ENCODE measurements around the gene ATP1B2. TPM values are rescaled to one million over a fixed set of nuclear protein-coding genes. Genes with fewer than 3 reads are reported as not detected.

ATP1B2 gene
- total and polyA plus RNA-seq, 2 experiments from 2014 or later: not detected

GRCh38 chr17:7655541-7655840, 4.8 kb downstream of the ATP1B2 start:
- Histone ChIP-seq H3K9me3 (ENCODE audit: low read depth) (no peaks in the 10 kb centered on the region), H3K4me1 (ENCODE audit: insufficient read depth) (no peaks in the 10 kb centered on the region; the same call in 1 of the 2 replicates), H3K27ac (no peak overlapping the region), H3K36me3 (ENCODE audit: low read depth) (no peaks in the 10 kb centered on the region), H3K27me3 (replicated peaks; ENCODE audit: insufficient read depth) (peaks cover 35% of the 10 kb centered on the region), H4K20me1 (ENCODE audit: insufficient read depth) (no peaks in the 10 kb centered on the region), H3K4me3 (no peak overlapping the region), H2AFZ (no peak overlapping the region), H3F3A (ENCODE audit: insufficient read depth) (no peaks in the 10 kb centered on the region), H3K4me2 (ENCODE audit: unreplicated experiment) (no peak overlapping the region), H3K9me2 (ENCODE audit: insufficient read depth) (no peaks in the 10 kb centered on the region), H3K9ac (no peak overlapping the region), H3K79me2 (ENCODE audit: insufficient read depth) (no peaks in the 10 kb centered on the region)
- DNase-seq: no peak
- WGBS, 2 experiments (ENCODE audit: low coverage in 1 of 2, low lambda C conversion rate in 2 of 2, missing lambda C conversion rate in 2 of 2): 89% methylated on average over 17 of the region's 17 CpGs
- TF ChIP-seq EZH2phosphoT487 (IDR thresholded peaks at IDR 0.05; ENCODE audit: insufficient read depth, low read depth): no peak
- TF ChIP-seq EZH2 (IDR thresholded peaks at IDR 0.05; ENCODE audit: insufficient read depth, poor library complexity, severe bottlenecking): no peak
- in situ Hi-C loops (cut with MboI): no loop called here

GRCh38 chr17:7656958-7657609, 6.4 kb downstream of the ATP1B2 start:
- DNase-seq: no peak
- 40 to 41% methylated on average over 10 of the region's 10 CpGs for WGBS, 2 experiments (ENCODE audit: low coverage in 1 of 2, low lambda C conversion rate in 2 of 2, missing lambda C conversion rate in 2 of 2)
- no peak for TF ChIP-seq EZH2 (IDR thresholded peaks at IDR 0.05; ENCODE audit: insufficient read depth, poor library complexity, severe bottlenecking)
- no peak for TF ChIP-seq EZH2phosphoT487 (IDR thresholded peaks at IDR 0.05; ENCODE audit: insufficient read depth, low read depth)

GRCh38 chr17:7667656-7668406, 17.1 kb downstream of the ATP1B2 start:
- H2AFZ ChIP-seq: no peak overlapping the region
- no peaks in the 10 kb centered on the region for H3K79me2 ChIP-seq (ENCODE audit: insufficient read depth)
- TF ChIP-seq EZH2 (IDR thresholded peaks at IDR 0.05; ENCODE audit: insufficient read depth, poor library complexity, severe bottlenecking) (no peak), EZH2phosphoT487 (IDR thresholded peaks at IDR 0.05; ENCODE audit: insufficient read depth, low read depth) (no peak)
- no peak overlapping the region for H3K27ac ChIP-seq
- H3K9ac ChIP-seq: no peak overlapping the region
- H3K4me3 ChIP-seq: no peak overlapping the region
- H3K4me1 ChIP-seq (ENCODE audit: insufficient read depth): no peaks in the 10 kb centered on the region
- 71 to 79% methylated on average over 10 of the region's 10 CpGs for WGBS, 2 experiments (ENCODE audit: low coverage in 1 of 2, low lambda C conversion rate in 2 of 2, missing lambda C conversion rate in 2 of 2)
- no peak for DNase-seq
- no peaks in the 10 kb centered on the region for H3F3A ChIP-seq (ENCODE audit: insufficient read depth)
- no peaks in the 10 kb centered on the region; the same call in 1 of the 2 replicates for H3K36me3 ChIP-seq (ENCODE audit: low read depth)
- no peaks in the 10 kb centered on the region for H3K27me3 ChIP-seq (replicated peaks; ENCODE audit: insufficient read depth)
- in situ Hi-C loops (cut with MboI): no loop called here
- H3K9me3 ChIP-seq (ENCODE audit: low read depth): no peaks in the 10 kb centered on the region
- H3K4me2 ChIP-seq (ENCODE audit: unreplicated experiment): no peak overlapping the region
- H3K9me2 ChIP-seq (ENCODE audit: insufficient read depth): no peaks in the 10 kb centered on the region
- H4K20me1 ChIP-seq (ENCODE audit: insufficient read depth): no peaks in the 10 kb centered on the region

More at GRCh38 chr17:7656958-7657609, 6.4 kb downstream of the ATP1B2 start:
- in situ Hi-C loops (cut with MboI): no loop called here
- H3K79me2 ChIP-seq (ENCODE audit: insufficient read depth): no peaks in the 10 kb centered on the region
- no peaks in the 10 kb centered on the region for H3K36me3 ChIP-seq (ENCODE audit: low read depth)
- H2AFZ ChIP-seq: no peak overlapping the region
- no peak overlapping the region for H3K27ac ChIP-seq
- H3K9ac ChIP-seq: no peak overlapping the region
- no peaks in the 10 kb centered on the region for H3K4me1 ChIP-seq (ENCODE audit: insufficient read depth)
- no peaks in the 10 kb centered on the region for H3K9me3 ChIP-seq (ENCODE audit: low read depth)
- H3K4me3 ChIP-seq: no peak overlapping the region
- no peak overlapping the region for H3K4me2 ChIP-seq (ENCODE audit: unreplicated experiment)
- peaks cover 21% of the 10 kb centered on the region for H3K27me3 ChIP-seq (replicated peaks; ENCODE audit: insufficient read depth)
- H3F3A ChIP-seq (ENCODE audit: insufficient read depth): no peaks in the 10 kb centered on the region
- H3K9me2 ChIP-seq (ENCODE audit: insufficient read depth): no peaks in the 10 kb centered on the region
- H4K20me1 ChIP-seq (ENCODE audit: insufficient read depth): no peaks in the 10 kb centered on the region

- Histone ChIP-seq H3K4me3 (no peak overlapping the region), H3K27ac (no peak overlapping the region), H3K9me3 (ENCODE audit: low read depth) (no peaks in the 10 kb centered on the region), H4K20me1 (ENCODE audit: insufficient read depth) (no peaks in the 10 kb centered on the region), H3F3A (ENCODE audit: insufficient read depth) (no peaks in the 10 kb centered on the region), H3K4me1 (ENCODE audit: insufficient read depth) (no peaks in the 10 kb centered on the region), H3K36me3 (ENCODE audit: low read depth) (peaks cover 5% of the 10 kb centered on the region; the same call in 1 of the 2 replicates), H3K79me2 (ENCODE audit: insufficient read depth) (no peaks in the 10 kb centered on the region), H3K9ac (no peak overlapping the region), H3K4me2 (ENCODE audit: unreplicated experiment) (no peak overlapping the region), H2AFZ (no peak overlapping the region), H3K9me2 (ENCODE audit: insufficient read depth) (no peaks in the 10 kb centered on the region), H3K27me3 (replicated peaks; ENCODE audit: insufficient read depth) (no peaks in the 10 kb centered on the region)
- TF ChIP-seq EZH2 (IDR thresholded peaks at IDR 0.05; ENCODE audit: insufficient read depth, poor library complexity, severe bottlenecking) (no peak), EZH2phosphoT487 (IDR thresholded peaks at IDR 0.05; ENCODE audit: insufficient read depth, low read depth) (no peak)
- in situ Hi-C loops (cut with MboI): no loop called here
- WGBS, 2 experiments (ENCODE audit: low coverage in 1 of 2, low lambda C conversion rate in 2 of 2, missing lambda C conversion rate in 2 of 2): 95 to 96% methylated on average over 7 of the region's 7 CpGs
- DNase-seq: no peak
Observed at GRCh38 chr17:7668482-7668881, 17.8 kb downstream of the ATP1B2 start.

All from GM23248 (cell line).